Activated T-cell treated with anti-CD3 and anti-CD28 coated beads for 24 hours (primary cell): Measurements from ENCODE around the gene GPD1L.
A peak's percentile ranks its signal among the peaks of the same experiment; 100 is the strongest.

Experiments
- DNase-seq: peaks from one replicate; pipeline ENCODE4 v3.0.0-alpha.2; 2020; ENCODE audit warnings: low read depth

GPD1L gene

DNA sequence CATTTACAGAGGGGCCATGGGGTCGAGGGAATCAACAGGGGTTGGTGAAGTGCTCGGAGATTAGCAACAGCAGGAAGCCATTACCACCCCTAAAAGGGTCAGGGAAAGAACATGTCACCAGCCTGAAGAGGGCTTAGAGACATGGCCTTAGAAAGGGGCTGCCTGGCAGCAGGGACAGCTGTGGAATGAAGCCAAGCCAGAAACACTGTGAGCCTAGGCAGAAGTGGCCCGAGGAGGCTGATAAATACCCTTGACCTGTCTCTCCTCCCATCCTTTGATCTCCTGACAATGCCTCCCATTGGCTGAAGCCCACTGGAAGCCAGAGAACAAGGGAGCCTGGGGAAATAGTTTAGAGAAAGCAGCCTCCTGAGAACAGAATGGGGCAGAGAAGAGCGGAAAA, 31.4 kb downstream of the GPD1L start:
- no peak for DNase-seq

DNA sequence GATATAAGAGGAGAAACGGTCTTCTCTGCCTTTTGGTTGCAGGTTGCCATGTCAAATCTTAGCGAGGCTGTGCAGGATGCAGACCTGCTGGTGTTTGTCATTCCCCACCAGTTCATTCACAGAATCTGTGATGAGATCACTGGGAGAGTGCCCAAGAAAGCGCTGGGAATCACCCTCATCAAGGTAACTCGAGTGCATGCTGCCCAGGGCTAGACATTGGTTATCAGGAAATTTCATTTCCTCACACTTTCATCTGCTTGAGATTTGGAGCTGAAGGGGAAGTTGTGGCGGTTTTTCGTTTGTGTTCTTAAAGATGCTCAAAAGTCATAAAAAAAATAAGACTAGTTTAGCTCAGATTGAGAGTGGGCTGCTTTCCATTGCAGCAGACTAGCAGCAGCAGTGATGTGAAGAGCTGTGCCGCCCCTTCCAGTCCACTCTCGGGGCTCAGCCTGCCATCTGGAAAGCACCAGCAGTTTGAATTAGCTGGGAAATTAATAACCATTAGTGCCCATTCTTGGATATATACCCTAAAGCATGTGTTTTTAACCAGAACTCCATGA, 32.2 kb downstream of the GPD1L start:
- no peak for DNase-seq

DNA sequence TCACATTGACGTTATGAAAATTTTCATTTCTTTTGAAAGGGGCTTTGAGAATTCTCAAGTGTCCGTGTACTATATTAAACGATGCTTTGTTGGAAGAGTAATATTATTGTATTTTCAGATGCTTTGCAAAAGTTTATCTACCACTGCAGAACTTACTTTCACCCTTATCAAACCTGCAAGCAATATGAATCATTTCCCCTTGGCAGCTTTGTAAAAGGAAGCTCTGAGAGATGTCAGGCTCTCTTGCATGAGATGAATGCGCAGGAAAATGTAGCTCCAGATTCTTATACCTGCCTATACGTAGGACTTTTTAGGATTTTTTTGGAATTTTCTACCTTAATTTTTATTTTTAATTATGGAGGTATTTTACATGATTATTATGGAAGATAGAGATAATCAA, 34.5 kb downstream of the GPD1L start:
- no peak for DNase-seq

DNA sequence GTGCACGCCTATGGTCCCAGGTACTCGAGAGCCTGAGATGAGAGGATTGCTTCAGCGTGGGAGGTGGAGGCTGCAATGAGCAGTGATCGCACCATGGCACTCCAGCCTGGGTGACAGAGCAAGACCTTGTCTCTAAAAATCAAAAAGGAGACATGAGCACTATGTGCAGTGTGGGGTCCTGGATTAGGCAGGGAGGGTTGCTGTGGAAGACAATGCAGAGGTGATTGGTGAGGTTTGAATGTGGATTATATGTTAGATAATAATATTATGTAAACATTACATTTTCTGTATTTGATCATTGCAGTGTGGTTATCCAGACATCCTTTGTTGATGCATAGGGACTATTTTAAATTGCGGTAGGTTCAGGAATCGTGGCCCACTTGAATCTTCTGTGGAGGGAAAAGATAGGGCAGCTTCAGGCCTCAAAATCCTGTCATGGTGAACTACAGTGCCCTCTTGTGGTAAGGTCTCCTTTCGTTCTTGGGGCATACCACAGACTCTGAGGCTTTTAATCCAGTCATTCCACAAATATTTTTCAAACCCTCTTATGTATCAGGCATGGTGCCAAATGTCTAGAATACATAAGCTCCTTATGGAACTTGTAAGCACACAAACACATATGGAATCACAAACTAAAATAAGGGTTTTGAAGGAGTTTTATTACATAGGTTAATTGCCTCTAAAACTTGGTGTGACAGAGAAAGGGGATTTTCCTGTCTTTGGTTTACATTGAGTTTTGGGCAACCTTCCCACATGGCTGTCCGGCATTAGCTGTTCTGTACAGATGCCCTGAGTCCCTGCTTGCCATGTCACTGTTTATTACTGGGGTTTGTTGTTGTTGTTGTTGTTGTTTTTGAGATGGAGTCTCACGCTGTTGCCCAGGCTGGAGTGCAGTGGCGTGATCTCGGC, 37.7 kb downstream of the GPD1L start:
- DNase-seq, result peak; percentile 43

DNA sequence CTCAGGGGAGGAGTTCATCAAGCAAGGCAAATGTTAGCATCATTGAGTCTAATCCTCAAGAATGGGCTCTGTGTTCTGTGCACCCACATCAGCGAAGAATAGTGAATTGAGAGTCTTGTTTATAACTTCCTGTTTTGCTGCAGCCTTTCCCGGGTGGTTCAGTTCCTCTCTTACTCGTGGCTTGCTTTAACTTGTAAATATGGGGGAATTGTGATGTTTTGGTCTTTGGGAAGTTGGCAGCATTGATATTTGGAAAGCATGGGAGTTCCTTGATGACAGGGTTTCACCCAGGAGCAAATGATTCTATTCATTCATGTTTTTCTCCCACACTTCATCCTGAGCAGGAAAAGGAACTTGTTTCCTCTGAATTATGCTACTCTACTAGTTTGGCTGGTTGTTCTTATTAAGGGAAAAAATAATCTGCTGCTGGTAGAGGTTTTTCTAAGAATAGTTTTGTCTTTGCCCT, 40.4 kb downstream of the GPD1L start:
- DNase-seq, result no peak

DNA sequence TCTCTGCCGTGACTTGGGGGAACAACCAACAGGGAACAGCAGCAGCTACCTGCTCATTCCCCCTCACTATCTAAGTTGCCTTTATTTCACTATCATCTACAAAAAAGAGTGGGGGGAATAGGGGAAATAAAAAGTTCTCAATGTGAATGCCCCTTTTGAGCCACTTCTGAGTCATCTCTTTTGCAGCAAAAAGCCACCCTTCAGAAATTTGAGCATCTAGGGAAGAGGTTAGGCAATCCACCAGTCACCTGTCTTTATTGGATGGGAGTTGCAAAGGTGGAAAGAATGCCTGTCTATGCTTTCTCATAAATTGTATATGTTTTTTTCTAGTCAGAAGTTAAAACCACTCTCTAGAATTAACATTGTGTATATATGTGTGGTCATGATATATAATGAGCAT, 41.1 kb downstream of the GPD1L start:
- no peak for DNase-seq

DNA sequence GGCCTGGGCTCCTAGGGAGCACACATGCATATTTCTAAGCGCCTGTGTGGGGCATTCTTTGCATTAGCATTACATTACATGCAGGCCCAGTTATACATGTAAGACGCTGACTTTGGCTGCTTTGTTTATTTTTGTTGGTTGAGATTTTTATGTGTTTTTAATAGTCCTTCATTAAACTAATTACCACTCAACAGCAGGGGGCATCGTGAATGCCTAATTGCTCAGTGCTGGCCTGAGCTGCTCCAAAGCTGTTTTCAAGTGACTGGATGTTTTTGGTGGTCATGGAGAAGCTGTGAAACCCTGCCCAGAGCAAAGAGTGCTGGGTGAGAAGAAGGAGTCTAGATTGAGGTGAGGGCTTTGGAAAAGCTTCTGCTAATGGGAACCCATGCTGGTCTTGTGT, 41.5 kb downstream of the GPD1L start:
- DNase-seq, result no peak

DNA sequence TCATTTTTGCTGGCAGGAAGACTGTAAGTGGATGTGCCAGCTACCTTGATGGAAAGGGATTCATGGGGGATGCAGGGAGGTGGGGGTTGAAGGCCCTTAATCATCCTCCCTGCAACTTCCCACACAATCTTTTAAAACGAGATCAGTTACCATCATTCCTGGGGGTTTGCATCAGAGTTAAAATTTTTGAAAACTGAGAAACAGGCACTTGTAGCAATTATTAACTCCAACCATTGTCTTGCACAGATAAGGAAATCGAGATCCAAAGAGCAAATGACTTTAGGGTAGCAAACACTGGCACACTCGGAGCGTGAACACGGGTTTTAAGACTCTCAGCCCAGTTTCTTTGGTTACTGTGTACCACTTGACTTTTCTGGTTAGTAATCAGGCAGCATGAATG, 41.9 kb downstream of the GPD1L start:
- DNase-seq, result no peak

DNA sequence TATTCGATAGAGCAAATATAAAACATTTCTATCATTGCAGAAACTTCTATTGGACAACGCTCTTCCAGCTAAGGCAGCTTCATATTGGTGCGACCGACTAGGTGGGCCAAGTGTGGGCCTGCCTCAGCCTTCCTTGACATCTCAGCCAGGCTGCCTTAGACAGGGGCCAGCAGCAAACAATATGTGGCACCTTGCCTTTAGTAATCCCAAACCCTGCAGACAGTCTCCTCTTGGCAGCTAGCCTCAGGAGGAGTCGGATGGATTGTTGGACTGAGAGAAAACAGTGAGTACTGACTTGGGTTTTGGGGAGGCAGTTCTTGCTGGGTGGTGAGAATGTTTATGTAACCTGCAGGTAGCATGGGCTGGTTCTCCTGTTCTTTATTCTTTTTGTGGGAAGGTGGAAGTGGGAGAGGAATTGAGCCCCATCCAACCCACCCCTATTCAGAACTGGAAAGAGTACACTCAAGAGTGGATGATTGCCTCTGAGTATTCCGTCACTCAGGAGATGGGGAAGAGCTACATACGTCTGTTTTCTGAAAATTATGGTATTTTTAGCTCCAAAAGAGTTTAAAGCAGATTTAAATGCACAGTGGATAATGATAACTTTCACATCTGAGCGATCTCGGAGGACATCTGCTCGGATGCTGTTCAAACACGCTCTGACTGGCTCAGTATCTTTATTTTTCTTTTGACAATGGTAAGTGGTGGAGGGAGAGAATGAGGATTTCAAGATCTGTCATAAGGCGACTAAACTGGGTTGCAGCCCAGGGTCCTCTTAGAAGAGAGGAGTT, 47.2 kb downstream of the GPD1L start:
- DNase-seq, result no peak

DNA sequence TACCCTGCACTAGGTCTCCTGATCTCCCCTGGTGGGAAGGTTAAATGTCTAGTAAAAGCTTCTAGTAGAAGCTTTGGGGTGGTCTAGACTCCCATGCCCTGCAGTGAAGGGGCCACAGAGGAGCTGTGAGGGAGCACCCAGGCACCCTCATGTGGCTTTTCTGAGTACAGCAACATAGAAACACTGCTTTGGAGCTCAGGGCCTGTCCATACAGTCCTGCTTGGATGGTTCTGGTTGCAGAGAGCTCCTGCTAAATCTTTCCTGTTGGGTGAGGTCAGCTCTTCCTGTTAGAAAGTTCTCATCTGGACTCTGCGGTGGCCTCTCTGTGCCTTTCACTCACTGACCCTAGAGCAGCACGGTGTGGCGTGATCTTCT, 47.8 kb downstream of the GPD1L start:
- no peak for DNase-seq

DNA sequence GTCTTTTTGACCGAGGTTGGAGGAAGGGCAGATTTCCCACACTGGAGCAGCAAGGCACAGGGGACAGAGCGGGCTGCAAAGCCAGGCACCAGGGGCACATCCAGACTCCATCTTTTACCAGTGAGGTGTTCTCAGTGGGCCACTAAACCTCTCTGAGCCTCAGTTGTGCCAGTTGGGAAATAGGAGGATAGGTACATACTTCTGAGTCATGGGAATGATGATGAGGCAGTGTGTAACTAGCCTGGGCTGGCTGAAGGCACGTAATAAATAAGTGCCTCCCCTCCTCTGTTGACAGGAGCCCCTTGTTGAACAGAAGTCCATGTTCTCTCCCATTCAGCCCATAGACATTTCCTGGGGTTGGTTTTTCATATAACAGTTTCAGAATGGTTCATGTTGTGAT, 48.7 kb downstream of the GPD1L start:
- DNase-seq, result no peak

DNA sequence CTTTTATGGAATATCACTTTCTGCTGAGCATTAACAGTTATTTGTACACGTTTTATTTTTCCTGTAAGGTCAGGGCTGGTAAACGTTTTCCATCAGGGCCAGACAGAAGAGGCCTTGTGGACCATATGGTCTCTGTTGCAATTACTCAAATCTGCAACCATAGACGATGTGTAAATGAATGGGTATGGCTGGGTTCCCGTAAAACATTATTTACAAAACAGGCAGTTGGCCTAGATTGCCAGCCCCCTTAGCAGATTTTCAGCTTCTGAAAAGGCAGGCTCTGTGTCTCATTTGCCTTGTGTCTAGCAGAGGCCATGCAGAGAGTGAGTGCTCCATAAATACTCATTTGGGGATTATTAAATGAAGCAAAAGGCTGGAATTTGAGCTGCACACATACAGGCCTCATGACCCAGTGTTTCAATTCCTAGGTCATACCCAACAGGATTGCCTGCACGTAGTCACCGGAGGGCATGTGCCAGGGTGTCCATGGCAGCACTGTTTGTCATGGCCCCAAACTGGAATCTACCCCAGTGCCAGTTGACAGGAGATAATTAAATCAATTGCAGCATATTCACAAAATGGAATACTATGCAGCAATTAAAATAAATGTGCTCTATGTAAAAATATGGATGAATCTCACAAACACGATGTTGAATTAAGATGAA, 51.3 kb downstream of the GPD1L start:
- no peak for DNase-seq

DNA sequence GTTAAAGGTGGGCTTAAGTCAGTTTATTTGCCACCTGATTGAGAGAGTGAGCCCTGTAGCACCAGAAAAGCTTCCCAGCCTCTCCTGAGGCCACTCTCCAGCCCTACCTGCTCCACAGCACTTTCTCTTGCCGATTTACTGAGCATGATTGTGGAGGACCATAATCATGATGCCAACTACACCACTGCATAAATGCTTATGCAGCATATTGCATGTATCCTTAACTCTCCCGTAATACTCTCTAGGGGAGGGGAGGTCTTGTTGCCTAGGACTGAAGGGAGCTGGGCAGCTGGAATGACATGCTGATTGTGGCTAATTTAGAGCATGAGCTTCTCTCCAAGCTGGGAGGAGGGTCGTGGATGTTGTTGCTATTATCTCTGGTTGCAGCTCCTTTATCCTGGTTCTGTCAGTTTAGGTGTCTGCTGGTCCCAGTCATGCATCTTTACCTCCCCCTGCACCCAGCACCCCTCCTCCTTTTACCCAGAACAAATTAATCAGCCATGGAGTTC, 54.3 kb downstream of the GPD1L start:
- no peak for DNase-seq

DNA sequence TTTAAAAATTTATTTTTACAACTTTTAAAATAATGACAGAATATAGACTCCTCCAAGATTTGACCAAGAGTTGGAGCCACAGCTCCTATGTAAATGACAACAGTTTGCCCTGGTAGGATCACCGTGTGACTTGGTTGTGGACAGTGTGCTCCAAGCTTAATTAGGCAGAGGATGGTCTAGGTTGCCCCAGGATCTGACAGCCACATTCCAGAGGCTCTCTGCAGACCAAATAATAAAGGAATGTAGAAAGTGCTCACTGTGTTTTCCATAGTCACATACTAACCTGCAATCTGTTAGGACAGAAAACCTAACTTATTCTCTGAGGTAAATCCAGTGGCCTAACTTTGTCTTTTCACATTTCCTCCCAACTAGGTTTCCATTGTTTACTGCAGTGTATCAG, 59.0 kb downstream of the GPD1L start:
- no peak for DNase-seq

DNA sequence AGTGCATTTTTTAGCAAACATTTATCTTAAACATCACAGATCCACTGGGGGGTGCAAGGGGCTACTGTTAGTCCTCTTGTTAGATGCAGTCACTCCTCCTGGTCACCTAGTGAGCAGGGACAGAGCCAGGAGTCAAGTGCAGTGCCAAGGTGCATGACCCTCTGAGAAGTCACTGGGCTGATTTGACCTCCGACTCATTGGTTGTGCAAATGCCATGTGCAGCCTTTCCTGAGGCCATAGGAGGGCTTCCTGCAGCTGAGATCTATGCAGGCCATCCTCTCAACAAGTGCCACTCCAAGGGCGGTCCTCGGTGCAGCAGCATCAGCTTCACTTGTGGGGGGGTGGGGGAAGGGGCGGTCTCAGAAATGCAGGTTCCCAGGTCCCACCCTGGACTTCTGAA, 60.2 kb downstream of the GPD1L start:
- DNase-seq, result no peak

DNA sequence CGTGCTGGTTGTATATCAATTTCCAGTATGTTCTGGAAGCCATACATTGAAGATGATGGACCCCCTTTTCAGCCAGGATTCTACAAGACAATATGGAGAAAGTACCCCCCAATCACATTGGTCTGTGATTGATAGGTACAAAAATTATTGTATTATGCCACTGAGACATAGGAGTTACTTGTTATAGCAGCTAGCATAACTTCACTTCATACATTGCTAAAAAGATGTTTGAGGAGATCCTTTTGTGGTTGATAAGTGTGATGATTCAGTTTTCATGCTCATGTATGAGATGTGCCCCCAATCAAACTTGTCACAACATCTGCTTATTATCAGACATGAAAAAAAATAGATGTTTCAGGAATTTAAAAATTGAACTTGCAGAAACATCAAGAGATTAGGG, 66.0 kb downstream of the GPD1L start:
- DNase-seq, result no peak

DNA sequence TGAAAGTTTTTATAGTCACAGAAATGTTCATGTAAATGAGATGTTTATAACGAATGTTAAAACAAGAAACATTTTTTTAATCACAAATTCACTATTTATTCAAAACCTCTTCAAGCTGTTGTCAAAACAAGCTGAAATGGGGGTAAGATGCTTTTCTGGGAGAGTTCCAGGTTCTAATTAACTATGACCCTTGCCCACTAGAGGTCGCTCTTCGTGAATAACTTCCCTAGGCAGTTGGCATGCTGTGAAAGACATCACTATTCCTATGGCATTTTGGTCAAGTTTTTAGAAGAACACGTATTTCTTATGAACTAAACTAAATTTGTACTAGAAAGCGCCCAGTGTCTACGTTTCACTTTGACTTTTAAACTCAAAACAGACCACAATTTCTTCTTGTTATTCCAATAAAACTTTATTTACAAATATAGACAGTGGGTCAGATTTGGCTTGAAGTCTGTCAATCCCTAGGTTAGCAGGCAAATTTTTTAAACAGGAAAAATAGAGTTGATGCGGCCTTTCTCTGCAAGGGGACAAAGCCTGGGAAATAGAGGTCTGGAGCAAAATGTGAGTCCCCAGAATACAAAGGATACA, 69.3 kb downstream of the GPD1L start:
- peak; percentile 37 for DNase-seq

DNA sequence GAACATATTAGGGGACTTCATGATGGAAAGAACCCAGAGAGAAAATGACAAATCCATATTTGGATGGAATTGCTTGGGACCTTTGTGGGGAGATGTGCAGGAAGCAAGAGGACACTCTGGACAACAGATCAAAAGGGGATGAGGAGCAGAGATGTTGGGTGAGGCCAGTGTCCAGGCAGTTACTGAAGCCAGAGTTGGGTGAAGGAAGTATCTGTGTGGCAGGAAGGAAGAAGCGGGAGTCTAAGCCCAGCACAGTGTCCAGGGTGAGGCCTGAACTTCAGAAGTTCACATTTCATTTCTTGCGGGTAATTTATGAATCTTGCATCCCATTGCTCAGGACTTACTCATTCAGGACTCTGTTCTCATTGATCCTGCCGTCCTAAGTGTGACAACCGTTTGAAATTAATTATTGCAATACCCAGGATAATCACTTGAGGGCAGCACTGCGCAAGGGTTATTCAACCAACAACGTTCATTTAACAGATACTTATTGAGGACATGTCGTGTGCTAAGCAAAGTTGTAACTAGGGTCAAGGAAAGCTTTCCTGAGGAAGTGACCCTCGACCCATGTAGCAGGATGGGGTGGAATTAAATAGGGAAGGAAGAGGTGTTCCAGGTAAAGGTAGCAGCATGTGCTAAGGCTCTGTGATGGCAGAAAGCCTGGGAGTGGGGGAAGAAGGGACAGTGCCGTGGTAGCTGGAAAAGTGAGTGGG, 70.7 kb downstream of the GPD1L start:
- DNase-seq, result peak; percentile 53

DNA sequence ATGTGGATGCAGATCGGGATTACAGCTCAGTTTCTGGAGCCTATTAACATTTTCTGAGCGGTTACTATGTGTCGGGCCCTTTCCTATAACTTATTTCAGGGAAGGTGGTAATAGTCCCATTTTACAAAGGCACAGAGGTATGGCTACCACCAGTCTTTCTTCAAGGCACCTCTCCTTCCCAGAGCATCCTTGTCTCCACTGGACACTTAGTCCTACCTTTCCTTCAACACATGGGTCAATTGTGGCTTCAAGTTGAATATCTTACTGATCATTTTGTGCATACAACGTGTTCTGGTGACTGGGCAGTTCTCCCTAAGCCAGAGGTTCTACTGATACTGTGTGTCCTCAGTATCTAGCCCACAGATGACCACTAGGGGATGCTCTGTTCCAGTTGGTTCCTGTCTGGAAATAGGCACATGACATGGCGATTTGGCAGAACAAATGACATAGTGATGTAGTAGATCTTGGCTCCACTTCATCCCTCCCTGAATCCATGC, 71.3 kb downstream of the GPD1L start:
- DNase-seq, result peak; percentile 28

DNA sequence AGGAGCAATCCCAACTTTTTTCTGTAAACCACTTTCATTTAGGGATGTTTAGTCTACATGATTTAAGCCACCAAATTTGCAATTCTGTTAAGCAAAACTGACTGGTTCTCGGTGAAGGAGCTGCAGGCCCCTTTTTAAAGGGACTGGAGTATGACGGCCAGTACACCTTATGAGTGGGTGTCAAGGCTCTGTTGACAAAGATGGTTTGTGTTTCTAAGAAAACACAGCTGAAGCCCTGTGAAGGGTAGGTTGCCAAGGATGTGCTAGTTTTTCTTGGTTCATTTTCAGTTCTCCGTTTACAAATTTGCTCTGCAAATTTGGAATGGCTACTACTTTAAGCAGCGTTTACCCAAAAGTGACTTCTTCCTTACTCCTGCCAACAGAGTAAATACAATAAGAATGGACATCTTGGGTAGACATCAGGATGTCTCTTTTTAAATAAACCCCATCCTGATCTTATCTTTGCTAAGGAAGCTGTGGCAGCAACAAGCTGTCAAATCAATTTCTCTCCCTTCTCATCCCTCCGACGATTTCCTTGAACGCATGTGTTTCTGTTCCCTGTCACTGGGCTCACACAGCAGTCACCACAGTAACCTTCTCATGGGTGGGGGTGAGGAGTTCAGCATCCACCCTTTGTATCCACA, 73.8 kb downstream of the GPD1L start:
- DNase-seq, result no peak
